Fibroblast of lung (primary cell): ENCODE data around the gene NRXN2.

Experiments
- CTCF ChIP-seq, 2 donors: IDR thresholded peaks in 1 of 2; conservative IDR thresholded peaks in 1 of 2; 1 replicate in 1 of 2; 2 replicates in 1 of 2; pipeline ENCODE4 v1.5.1; 2011 to 2012; ENCODE audit warnings: low read length in 2 of 2, control low read depth in 1 of 2, inconsistent platforms in 1 of 2, low read depth in 1 of 2, mild to moderate bottlenecking in 1 of 2
- EZH2 ChIP-seq: IDR thresholded peaks from 2 replicates; pipeline ENCODE4 v1.5.1; 2012; ENCODE audit warnings: low read length, control low read depth, mild to moderate bottlenecking; ENCODE audit errors: missing control alignments

- TF ChIP-seq EZH2 = no peak
- no peak for TF ChIP-seq CTCF (conservative IDR thresholded peaks at IDR 0.05 in 1 of 2, IDR thresholded peaks at IDR 0.05 in 1 of 2; ENCODE audit: low read depth in 1 of 2, low read length in 2 of 2)
These were observed 48.9 kb upstream of the NRXN2 start for GRCh38 chr11:64771861-64772260.
